ENCODE measurements around the gene CCDC50. TPM values are rescaled to one million over a fixed set of nuclear protein-coding genes. Genes with fewer than 3 reads are reported as not detected.

CCDC50 gene
- total RNA-seq, 2 donors from 2014 or later = 56.0 to 84.7 TPM

DNA sequence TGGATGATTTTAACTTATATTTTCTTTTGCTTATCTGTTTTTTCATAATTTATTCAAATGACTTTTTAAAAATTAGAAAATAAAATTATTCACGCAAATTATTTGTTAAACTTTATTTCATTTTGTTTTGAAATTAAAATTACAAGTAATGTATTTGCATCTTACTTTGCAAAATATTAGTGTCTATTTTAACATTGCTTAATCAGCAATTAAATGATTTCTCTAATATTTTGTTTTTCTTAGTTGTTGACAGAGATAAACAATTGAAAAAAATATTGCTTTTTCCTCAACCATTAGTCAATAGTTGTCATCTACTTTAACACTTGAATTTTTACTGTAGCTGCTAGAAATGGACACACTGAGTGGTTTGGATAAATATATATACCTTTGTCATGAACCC is 99.0 kb downstream of the CCDC50 start:
- no peaks in the 10 kb centered on the region for H3K9me3 ChIP-seq
- intact Hi-C loops (cut with DNase I) = no loop called here
- no peaks in the 10 kb centered on the region for H3K36me3 ChIP-seq
- H3K4me3 ChIP-seq = no peak overlapping the region
- no peaks in the 10 kb centered on the region for H3K27me3 ChIP-seq (replicated peaks; ENCODE audit: insufficient read depth)
- no peak for TF ChIP-seq POLR2A (IDR thresholded peaks at IDR 0.05)
- no peak for TF ChIP-seq POLR2AphosphoS5 (IDR thresholded peaks at IDR 0.05)
- TF ChIP-seq, protein P1, sequence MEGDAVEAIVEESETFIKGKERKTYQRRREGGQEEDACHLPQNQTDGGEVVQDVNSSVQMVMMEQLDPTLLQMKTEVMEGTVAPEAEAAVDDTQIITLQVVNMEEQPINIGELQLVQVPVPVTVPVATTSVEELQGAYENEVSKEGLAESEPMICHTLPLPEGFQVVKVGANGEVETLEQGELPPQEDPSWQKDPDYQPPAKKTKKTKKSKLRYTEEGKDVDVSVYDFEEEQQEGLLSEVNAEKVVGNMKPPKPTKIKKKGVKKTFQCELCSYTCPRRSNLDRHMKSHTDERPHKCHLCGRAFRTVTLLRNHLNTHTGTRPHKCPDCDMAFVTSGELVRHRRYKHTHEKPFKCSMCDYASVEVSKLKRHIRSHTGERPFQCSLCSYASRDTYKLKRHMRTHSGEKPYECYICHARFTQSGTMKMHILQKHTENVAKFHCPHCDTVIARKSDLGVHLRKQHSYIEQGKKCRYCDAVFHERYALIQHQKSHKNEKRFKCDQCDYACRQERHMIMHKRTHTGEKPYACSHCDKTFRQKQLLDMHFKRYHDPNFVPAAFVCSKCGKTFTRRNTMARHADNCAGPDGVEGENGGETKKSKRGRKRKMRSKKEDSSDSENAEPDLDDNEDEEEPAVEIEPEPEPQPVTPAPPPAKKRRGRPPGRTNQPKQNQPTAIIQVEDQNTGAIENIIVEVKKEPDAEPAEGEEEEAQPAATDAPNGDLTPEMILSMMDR (IDR thresholded peaks at IDR 0.05) = no peak
- no peaks in the 10 kb centered on the region for H3K4me1 ChIP-seq (replicated peaks)
- no peak for DNase-seq (ENCODE audit: low spot score)
- no peak overlapping the region for H3K27ac ChIP-seq
- 98% methylated on average over 1 of the region's 1 CpG for WGBS

DNA sequence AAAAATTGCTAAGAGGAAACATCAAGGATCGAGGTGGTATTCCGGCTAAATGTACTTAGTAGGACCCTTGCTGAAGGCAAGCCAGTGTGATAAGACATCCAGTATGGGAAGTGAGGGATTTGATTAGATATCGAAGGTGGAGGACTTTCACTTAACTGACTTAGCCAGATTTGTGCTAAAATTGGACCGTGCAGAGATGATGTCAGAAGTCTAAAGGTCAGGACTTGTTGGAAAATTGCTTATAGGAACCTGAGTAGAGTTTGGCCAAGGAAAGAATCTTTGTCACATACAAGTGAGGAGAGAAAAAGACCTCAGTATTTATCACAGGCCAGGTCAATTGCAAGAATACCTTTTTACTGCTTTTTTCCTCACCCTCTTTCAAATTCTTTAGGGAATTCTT is 100.9 kb downstream of the CCDC50 start:
- TF ChIP-seq, protein P1 (IDR thresholded peaks at IDR 0.05) = no peak
- TF ChIP-seq POLR2AphosphoS5 (IDR thresholded peaks at IDR 0.05) = no peak
- TF ChIP-seq POLR2A (IDR thresholded peaks at IDR 0.05) = no peak
- no peaks in the 10 kb centered on the region for H3K27me3 ChIP-seq (replicated peaks; ENCODE audit: insufficient read depth)
- no peaks in the 10 kb centered on the region for H3K36me3 ChIP-seq
- no peaks in the 10 kb centered on the region for H3K4me1 ChIP-seq (replicated peaks)
- no peak overlapping the region for H3K27ac ChIP-seq
- 65% methylated on average over 4 of the region's 4 CpGs for WGBS
- no peak for DNase-seq (ENCODE audit: low spot score)
- intact Hi-C loops (cut with DNase I) = no loop called here
- H3K4me3 ChIP-seq = no peak overlapping the region
- no peaks in the 10 kb centered on the region for H3K9me3 ChIP-seq

DNA sequence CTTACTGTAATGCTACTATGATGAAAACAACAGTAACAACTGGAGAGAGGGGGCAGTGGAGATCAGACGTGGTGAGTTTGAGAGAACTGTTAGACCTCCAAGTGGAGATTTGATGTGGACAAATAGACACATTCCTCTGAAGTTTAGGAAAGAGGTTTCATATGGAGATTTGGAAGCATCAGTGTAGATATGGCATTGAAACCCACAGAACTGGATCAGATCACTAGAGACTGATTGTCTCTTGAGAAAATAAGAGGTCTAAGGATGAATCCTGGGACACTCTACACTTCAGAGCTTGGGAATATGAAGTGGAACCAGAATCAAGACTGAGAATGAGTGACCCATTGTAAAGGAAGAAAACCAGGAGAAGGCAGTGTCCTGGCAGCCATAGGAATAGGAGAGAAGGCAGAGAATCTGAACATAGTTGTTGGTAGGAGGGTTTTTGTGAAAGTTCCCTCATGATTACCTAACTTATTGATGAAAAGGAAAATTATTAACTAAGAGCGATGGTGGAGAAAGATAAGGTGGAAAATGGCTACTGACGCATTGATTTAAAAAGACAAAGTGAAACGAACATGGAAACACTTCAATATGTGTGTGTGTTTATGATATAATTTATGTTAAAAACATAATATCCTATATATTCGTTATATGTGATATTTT is 102.1 kb downstream of the CCDC50 start:
- no peak for DNase-seq (ENCODE audit: low spot score)
- H3K4me1 ChIP-seq (replicated peaks) = no peaks in the 10 kb centered on the region
- 83% methylated on average over 5 of the region's 5 CpGs for WGBS
- no peak overlapping the region for H3K27ac ChIP-seq
- H3K9me3 ChIP-seq = no peaks in the 10 kb centered on the region
- intact Hi-C loops (cut with DNase I) = no loop called here
- H3K27me3 ChIP-seq (replicated peaks; ENCODE audit: insufficient read depth) = no peaks in the 10 kb centered on the region
- no peaks in the 10 kb centered on the region for H3K36me3 ChIP-seq
- TF ChIP-seq POLR2AphosphoS5 (IDR thresholded peaks at IDR 0.05) (no peak), POLR2A (IDR thresholded peaks at IDR 0.05) (no peak)
- TF ChIP-seq, protein P1 (IDR thresholded peaks at IDR 0.05) = no peak
- H3K4me3 ChIP-seq = no peak overlapping the region

DNA sequence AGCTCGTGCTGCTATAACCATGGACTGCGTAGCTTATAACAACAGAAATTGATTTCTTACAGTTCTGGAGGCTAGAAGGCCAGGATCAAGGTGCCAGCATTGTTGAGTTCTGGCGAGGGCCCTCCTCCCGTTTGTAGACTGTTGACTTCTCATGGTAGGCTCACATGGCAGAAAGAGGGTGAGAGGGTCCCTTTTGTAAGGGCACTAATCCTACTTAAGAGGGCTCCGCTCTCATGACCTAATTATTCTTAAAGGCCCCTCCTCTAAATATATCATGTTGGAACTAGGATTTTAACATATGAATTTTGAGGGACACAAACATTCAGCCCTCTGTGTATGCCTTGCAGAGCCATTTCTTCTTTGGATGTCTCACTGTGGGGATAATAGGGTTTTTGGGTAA is 103.0 kb downstream of the CCDC50 start:
- 92% methylated on average over 5 of the region's 5 CpGs for WGBS
- TF ChIP-seq, protein P1 (IDR thresholded peaks at IDR 0.05) = no peak
- TF ChIP-seq POLR2AphosphoS5 (IDR thresholded peaks at IDR 0.05) = no peak
- TF ChIP-seq POLR2A (IDR thresholded peaks at IDR 0.05) = no peak
- no peak for DNase-seq (ENCODE audit: low spot score)
- H3K4me3 ChIP-seq = no peak overlapping the region
- H3K9me3 ChIP-seq = no peaks in the 10 kb centered on the region
- H3K27ac ChIP-seq = no peak overlapping the region
- intact Hi-C loops (cut with DNase I) = no loop called here
- no peaks in the 10 kb centered on the region for H3K4me1 ChIP-seq (replicated peaks)
- no peaks in the 10 kb centered on the region for H3K36me3 ChIP-seq
- no peaks in the 10 kb centered on the region for H3K27me3 ChIP-seq (replicated peaks; ENCODE audit: insufficient read depth)

DNA sequence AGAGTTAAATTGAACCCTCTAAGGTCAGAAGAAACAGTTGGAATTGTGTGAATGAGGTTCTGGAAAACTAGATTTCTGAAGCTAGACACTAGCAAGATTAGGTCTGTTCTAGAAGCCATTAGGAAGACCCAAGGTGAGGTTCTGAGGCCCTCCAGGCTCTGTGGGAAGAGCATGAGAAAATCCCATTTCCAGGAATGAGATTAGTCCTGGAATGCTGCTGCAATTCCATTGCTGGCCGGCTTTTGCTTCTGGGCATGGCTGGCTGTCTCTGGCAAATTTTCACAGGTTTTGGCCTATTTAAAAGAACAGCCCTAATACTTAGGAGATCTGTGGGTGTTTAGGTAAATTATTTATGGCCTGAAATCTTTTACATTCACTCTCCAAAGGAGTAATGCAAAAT is 104.8 kb downstream of the CCDC50 start:
- Histone ChIP-seq H3K4me3 (no peak overlapping the region), H3K27me3 (replicated peaks; ENCODE audit: insufficient read depth) (no peaks in the 10 kb centered on the region), H3K27ac (no peak overlapping the region), H3K9me3 (no peaks in the 10 kb centered on the region), H3K4me1 (replicated peaks) (no peaks in the 10 kb centered on the region), H3K36me3 (no peaks in the 10 kb centered on the region)
- WGBS = 50% methylated on average over 1 of the region's 1 CpG
- intact Hi-C loops (cut with DNase I) = no loop called here
- DNase-seq (ENCODE audit: low spot score) = no peak
- no peak for TF ChIP-seq POLR2A (IDR thresholded peaks at IDR 0.05)
- TF ChIP-seq, protein P1 (IDR thresholded peaks at IDR 0.05) = no peak
- no peak for TF ChIP-seq POLR2AphosphoS5 (IDR thresholded peaks at IDR 0.05)
